Measurements from ENCODE around the gene NFATC4.
"Not testable (repeated sequence)": the region's sequence is repeated elsewhere in the genome, so short reads cannot be mapped to it uniquely, and the experiment has no call there.

NFATC4 gene

DNA sequence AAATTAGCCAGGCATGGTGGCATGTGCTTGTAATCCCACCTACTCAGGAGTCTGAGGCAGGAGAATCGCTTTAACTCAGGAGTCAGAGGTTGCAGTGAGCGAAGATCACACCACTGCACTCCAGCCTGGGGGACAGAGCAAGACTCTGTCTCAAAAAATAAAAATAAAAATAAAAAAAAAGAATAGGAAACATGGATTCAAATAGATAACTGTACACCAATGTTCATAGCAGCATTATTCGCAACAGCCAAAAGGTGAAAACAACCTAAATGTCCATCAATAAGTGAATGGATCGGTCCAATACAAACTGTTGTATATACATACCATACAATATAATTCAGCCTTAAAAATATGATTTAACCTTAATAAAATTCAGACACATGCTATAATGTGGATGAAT is 25.1 kb upstream of the NFATC4 start:
- peaks cover 70% of the 10 kb centered on the region for H3K27me3 ChIP-seq (ENCODE audit: control insufficient read depth, insufficient read depth, low read length)
- H3K4me3 ChIP-seq (ENCODE audit: low read length), result no peak overlapping the region
- H3K4me1 ChIP-seq (ENCODE audit: control insufficient read depth, low read depth, low read length), result no peaks in the 10 kb centered on the region
- H3K27ac ChIP-seq (ENCODE audit: low read length), result no peak overlapping the region
- H3K36me3 ChIP-seq (ENCODE audit: control insufficient read depth, low read depth, low read length), result no peaks in the 10 kb centered on the region
- H3K9ac ChIP-seq (ENCODE audit: low read length), result no peak overlapping the region
- H3K9me3 ChIP-seq (ENCODE audit: control insufficient read depth, low read depth, low read length), result no peaks in the 10 kb centered on the region

DNA sequence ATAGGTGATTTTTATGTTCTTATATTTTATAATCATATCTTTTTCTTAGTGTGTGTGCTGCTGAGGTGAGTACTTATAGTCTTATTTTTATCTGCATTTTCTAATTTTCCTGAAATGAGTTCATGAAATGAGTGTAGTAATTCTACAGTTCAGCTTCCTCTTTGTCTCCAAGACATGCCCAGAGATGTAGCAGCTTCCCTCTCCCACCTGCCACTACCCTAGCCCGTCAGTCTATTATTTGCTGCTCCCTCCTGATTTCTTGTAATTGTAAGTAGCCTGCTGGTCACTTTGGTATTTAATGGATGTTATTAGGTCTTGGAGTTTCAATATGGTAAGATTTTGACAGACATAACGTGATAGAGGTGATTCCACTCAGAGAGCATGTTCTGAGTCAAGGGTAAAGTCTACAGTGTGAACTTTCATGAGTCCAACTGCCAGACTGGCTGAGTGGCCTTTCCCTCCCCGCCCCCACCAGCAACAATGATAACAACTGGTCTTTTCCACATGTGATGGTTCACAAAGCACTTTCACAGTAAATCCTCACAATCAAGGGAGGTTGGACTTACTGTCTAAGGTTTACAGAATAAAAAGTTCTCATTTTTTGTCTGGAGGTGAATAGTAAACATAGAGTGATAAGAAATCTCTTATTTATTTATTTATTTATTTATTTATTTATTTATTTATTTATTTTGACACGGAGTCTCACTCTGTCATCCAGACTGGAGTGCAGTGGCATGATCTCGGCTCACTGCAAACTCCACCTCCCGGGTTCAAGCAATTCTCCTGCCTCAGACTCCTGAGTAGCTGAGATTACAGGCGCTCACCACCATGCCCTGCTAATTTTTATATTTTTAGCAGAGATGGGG is 24.0 kb upstream of the NFATC4 start:
- Histone ChIP-seq H3K36me3 (ENCODE audit: control insufficient read depth, low read depth, low read length) (no peaks in the 10 kb centered on the region), H3K4me3 (ENCODE audit: low read length) (no peak overlapping the region), H3K27me3 (ENCODE audit: control insufficient read depth, insufficient read depth, low read length) (peaks cover 63% of the 10 kb centered on the region), H3K9me3 (ENCODE audit: control insufficient read depth, low read depth, low read length) (no peaks in the 10 kb centered on the region), H3K9ac (ENCODE audit: low read length) (no peak overlapping the region), H3K27ac (ENCODE audit: low read length) (no peak overlapping the region), H3K4me1 (ENCODE audit: control insufficient read depth, low read depth, low read length) (no peaks in the 10 kb centered on the region)

DNA sequence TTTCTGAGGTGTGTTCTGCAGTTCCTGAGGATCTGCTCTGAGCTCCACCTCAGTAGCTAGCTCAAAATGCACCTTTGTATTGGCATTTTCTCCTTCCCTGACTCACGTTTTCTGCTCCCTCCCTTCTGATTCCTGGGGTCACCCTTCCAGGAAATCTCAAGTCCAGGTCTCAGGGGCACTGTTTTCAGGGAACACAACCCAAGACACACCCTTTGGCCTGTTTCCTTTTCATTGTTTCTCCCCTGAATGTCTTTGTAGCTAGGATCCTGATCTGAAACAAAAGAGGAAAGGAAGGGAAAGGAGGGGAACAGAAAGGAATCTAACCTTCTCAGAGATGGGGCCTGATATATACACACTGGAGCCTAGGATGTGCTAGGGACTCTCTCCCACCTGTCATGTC is 20.9 kb upstream of the NFATC4 start:
- no peaks in the 10 kb centered on the region for H3K36me3 ChIP-seq (ENCODE audit: control insufficient read depth, low read depth, low read length)
- no peak overlapping the region for H3K9ac ChIP-seq (ENCODE audit: low read length)
- H3K4me1 ChIP-seq (ENCODE audit: control insufficient read depth, low read depth, low read length), result no peaks in the 10 kb centered on the region
- H3K27me3 ChIP-seq (ENCODE audit: control insufficient read depth, insufficient read depth, low read length), result peaks cover 65% of the 10 kb centered on the region
- H3K4me3 ChIP-seq (ENCODE audit: low read length), result no peak overlapping the region
- no peaks in the 10 kb centered on the region for H3K9me3 ChIP-seq (ENCODE audit: control insufficient read depth, low read depth, low read length)
- H3K27ac ChIP-seq (ENCODE audit: low read length), result no peak overlapping the region

DNA sequence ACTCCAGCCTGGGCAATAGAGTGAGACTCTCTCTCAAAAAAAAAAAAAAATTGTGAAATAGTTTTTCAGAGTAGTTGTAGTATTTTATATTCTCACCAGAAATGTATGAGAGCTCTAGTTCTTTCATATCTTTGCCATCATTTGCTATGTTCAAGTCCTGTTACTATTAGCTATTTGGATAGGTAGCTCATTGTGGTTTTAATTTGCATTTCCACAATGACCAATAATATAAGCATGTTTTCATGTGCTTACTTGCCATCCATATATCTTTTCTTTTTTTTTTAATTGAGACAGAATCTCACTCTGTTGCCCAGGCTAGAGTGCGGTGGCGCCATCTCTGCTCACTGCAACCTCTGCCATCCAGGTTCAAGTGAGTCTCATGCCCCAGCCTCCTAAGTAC is 19.8 kb upstream of the NFATC4 start:
- Histone ChIP-seq H3K4me1 (ENCODE audit: control insufficient read depth, low read depth, low read length) (no peaks in the 10 kb centered on the region), H3K27ac (ENCODE audit: low read length) (no peak overlapping the region), H3K9ac (ENCODE audit: low read length) (no peak overlapping the region), H3K27me3 (ENCODE audit: control insufficient read depth, insufficient read depth, low read length) (peaks cover 69% of the 10 kb centered on the region), H3K36me3 (ENCODE audit: control insufficient read depth, low read depth, low read length) (no peaks in the 10 kb centered on the region), H3K4me3 (ENCODE audit: low read length) (no peak overlapping the region), H3K9me3 (ENCODE audit: control insufficient read depth, low read depth, low read length) (no peaks in the 10 kb centered on the region)

DNA sequence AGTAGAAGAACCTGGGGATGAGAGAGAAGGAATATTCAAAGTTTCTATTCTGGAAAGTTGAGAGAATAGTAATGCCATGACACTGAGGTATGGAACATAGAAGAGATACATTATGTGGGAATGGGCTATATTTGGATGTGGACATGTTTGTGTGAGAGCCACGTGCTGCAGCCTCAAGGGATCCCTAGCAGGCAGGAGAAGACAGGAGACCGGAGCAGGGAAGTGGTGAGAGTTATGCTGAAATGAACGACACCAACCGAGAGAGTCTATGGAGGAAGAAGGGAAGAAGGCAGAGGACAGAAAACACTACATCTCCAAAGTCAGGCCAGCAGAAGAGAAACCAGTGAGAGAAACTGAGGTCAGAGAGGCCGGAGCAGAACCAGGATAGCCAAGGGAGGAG is 18.2 kb upstream of the NFATC4 start:
- H3K4me3 ChIP-seq (ENCODE audit: low read length), result no peak overlapping the region
- no peaks in the 10 kb centered on the region for H3K36me3 ChIP-seq (ENCODE audit: control insufficient read depth, low read depth, low read length)
- no peaks in the 10 kb centered on the region for H3K9me3 ChIP-seq (ENCODE audit: control insufficient read depth, low read depth, low read length)
- H3K27me3 ChIP-seq (ENCODE audit: control insufficient read depth, insufficient read depth, low read length), result peaks cover 64% of the 10 kb centered on the region
- no peak overlapping the region for H3K9ac ChIP-seq (ENCODE audit: low read length)
- no peak overlapping the region for H3K27ac ChIP-seq (ENCODE audit: low read length)
- no peaks in the 10 kb centered on the region for H3K4me1 ChIP-seq (ENCODE audit: control insufficient read depth, low read depth, low read length)

DNA sequence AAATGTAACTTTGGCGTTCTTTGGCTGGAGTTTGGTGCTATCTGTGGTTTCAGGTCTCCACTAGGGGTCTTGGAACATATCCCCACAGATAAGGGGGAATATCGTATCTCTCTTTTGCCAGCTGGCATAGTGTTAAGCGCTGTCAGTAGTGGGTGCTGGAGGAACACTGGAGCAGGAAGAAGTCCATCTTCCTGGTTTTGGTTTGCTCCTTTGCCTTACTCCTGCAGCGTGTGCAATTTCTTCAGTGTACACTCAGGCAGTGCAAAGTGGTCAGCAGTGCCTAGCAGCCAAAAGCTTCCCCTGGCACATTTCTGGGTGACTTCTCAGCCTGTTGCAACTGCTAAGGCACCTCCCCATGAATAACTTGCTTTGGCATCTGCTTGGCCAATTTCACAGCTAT is 16.5 kb upstream of the NFATC4 start:
- H3K27me3 ChIP-seq (ENCODE audit: control insufficient read depth, insufficient read depth, low read length), result peaks cover 61% of the 10 kb centered on the region
- H3K4me3 ChIP-seq (ENCODE audit: low read length), result no peak overlapping the region
- no peaks in the 10 kb centered on the region for H3K36me3 ChIP-seq (ENCODE audit: control insufficient read depth, low read depth, low read length)
- H3K9ac ChIP-seq (ENCODE audit: low read length), result no peak overlapping the region
- no peaks in the 10 kb centered on the region for H3K9me3 ChIP-seq (ENCODE audit: control insufficient read depth, low read depth, low read length)
- H3K27ac ChIP-seq (ENCODE audit: low read length), result no peak overlapping the region
- H3K4me1 ChIP-seq (ENCODE audit: control insufficient read depth, low read depth, low read length), result no peaks in the 10 kb centered on the region

DNA sequence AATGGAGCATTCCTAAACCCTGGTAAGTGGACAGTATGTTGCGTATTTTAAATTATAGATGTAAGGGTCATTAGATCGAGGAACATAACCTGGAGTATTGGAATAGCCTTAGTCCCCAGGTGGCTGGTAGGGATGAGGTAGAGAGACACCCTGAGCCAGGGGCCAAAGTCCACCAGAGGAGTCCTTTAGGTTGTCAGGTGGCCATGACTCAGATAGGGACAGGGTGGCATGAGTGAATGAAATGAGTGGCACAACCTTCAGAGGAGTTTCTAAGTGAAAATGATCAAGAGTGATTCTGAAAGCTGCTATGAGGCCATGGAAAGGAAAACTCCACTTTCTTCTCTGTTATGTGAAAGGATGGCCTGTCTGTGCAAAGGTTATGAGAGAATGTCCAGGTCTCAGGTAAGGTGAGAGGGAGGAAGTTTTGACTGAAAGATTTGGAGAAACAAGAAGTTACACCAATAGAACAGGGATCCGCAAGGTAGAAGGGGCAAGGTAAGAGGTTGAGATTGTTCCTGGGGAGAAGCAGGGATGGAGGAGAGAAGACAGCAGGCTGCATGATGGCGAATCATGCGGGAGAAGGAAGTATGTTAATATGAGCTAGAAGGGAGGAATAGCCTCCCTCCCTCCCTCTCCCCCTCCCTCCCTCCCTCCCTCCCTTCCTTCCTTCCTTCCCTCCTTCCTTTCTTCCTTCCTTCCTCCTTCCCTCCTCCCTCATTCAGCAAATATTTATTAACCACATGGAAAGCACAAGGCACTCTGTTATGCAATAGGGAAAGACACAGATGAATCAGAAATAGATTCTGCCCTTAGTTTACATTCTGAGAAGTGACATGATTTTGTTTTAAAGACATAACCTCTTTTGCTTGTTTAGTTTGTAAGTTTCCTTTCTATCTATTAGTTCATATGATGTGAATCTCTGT is 14.2 kb upstream of the NFATC4 start:
- no peaks in the 10 kb centered on the region for H3K9me3 ChIP-seq (ENCODE audit: control insufficient read depth, low read depth, low read length)
- H3K27me3 ChIP-seq (ENCODE audit: control insufficient read depth, insufficient read depth, low read length), result peaks cover 59% of the 10 kb centered on the region
- no peak overlapping the region for H3K4me3 ChIP-seq (ENCODE audit: low read length)
- H3K36me3 ChIP-seq (ENCODE audit: control insufficient read depth, low read depth, low read length), result no peaks in the 10 kb centered on the region
- H3K9ac ChIP-seq (ENCODE audit: low read length), result no peak overlapping the region
- no peak overlapping the region for H3K27ac ChIP-seq (ENCODE audit: low read length)
- no peaks in the 10 kb centered on the region for H3K4me1 ChIP-seq (ENCODE audit: control insufficient read depth, low read depth, low read length)

DNA sequence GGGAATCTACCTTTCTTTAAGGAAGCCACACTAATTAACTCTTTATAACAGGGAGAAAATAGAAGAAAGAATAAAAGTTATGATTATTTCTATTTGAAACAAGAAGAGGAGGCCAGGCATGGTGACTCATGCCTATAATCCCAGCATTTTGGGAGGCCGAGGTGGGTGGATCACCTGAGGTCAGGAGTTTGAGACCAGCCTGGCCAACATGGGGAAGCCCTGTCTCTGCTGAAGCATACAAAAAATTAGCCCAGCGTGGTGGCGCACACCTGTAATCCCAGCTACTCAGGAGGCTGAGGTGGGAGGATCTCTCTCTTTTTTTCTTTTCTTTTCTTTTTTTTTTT is 13.5 kb upstream of the NFATC4 start:
- H3K9me3 ChIP-seq (ENCODE audit: control insufficient read depth, low read depth, low read length), result not testable (repeated sequence)

DNA sequence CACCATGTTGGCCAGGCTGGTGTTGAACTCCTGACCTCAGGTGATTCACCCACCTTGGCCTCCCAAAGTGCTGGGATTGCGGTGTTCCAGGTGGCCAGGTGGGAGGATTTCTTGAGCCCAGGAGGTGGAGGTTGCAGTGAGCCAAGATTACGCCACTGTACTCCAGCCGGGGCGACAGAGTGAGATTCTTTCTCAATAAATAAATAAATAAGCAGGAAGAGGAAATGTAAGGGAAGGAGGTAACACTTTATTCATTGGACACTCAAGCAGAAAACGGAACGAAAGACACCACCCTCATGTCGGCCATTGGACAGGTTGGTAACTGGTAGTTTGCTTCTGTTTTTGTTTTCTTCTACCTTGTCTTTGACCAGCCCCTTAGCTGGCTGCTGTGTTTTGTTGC is 13.0 kb upstream of the NFATC4 start:
- no peaks in the 10 kb centered on the region for H3K36me3 ChIP-seq (ENCODE audit: control insufficient read depth, low read depth, low read length)
- no peaks in the 10 kb centered on the region for H3K4me1 ChIP-seq (ENCODE audit: control insufficient read depth, low read depth, low read length)
- H3K9me3 ChIP-seq (ENCODE audit: control insufficient read depth, low read depth, low read length), result no peaks in the 10 kb centered on the region
- H3K27me3 ChIP-seq (ENCODE audit: control insufficient read depth, insufficient read depth, low read length), result peaks cover 48% of the 10 kb centered on the region
- H3K4me3 ChIP-seq (ENCODE audit: low read length), result no peak overlapping the region
- H3K27ac ChIP-seq (ENCODE audit: low read length), result no peak overlapping the region
- H3K9ac ChIP-seq (ENCODE audit: low read length), result no peak overlapping the region

More for the DNA sequence above, 13.5 kb upstream of the NFATC4 start:
- H3K4me3 ChIP-seq (ENCODE audit: low read length); H3K4me1 ChIP-seq (ENCODE audit: control insufficient read depth, low read depth, low read length); H3K9ac ChIP-seq (ENCODE audit: low read length); H3K27ac ChIP-seq (ENCODE audit: low read length); H3K36me3 ChIP-seq (ENCODE audit: control insufficient read depth, low read depth, low read length): not testable (repeated sequence)
- H3K27me3 ChIP-seq (ENCODE audit: control insufficient read depth, insufficient read depth, low read length), result peaks cover 53% of the 10 kb centered on the region

DNA sequence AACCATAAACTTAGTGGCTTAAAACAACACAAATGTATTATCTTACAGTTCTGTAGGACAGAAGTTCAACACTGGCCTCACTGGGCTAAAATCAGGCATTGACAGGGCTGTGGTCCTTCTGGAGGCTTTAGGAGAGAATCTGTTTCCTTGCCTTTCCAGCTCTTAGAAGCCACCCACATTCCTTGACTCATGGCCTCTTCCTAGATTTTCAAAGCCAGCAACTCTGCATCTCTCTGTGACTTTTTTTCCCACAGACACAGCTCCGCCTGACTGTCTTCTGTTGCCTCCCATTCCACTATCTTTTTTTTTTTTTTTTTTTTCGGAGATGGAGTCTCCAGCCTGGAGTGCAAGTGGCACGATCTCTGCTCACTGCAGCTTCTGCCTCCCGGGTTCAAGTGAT is 11.8 kb upstream of the NFATC4 start:
- H3K9me3 ChIP-seq (ENCODE audit: control insufficient read depth, low read depth, low read length), result no peaks in the 10 kb centered on the region
- H3K9ac ChIP-seq (ENCODE audit: low read length), result no peak overlapping the region
- H3K4me3 ChIP-seq (ENCODE audit: low read length), result no peak overlapping the region
- H3K4me1 ChIP-seq (ENCODE audit: control insufficient read depth, low read depth, low read length), result no peaks in the 10 kb centered on the region
- peaks cover 42% of the 10 kb centered on the region for H3K27me3 ChIP-seq (ENCODE audit: control insufficient read depth, insufficient read depth, low read length)
- no peak overlapping the region for H3K27ac ChIP-seq (ENCODE audit: low read length)
- H3K36me3 ChIP-seq (ENCODE audit: control insufficient read depth, low read depth, low read length), result no peaks in the 10 kb centered on the region

DNA sequence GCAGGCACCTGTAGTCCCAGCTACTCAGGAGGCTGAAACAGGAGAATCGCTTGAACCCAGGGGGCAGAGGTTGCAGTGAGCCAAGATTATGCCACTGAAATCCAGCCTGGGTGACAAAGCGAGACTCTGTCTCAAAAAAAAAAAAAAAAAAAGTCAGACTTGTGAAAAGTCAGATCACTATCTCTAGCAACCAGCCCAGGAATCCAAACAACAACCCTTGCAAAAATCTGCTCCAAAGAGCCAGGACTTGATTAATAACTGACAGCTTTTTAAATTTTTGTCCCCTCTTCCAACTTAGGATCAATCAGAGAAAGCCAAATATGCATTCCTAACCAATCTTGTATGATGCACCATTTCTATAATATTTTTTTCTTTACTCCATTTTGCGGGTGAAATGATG is 7.7 kb upstream of the NFATC4 start:
- Histone ChIP-seq H3K27ac (ENCODE audit: low read length) (no peak overlapping the region), H3K4me1 (ENCODE audit: control insufficient read depth, low read depth, low read length) (peaks cover 1% of the 10 kb centered on the region), H3K9me3 (ENCODE audit: control insufficient read depth, low read depth, low read length) (no peaks in the 10 kb centered on the region), H3K27me3 (ENCODE audit: control insufficient read depth, insufficient read depth, low read length) (peaks cover 35% of the 10 kb centered on the region), H3K4me3 (ENCODE audit: low read length) (no peak overlapping the region), H3K9ac (ENCODE audit: low read length) (no peak overlapping the region), H3K36me3 (ENCODE audit: control insufficient read depth, low read depth, low read length) (no peaks in the 10 kb centered on the region)
